Lower leg skin (tissue), 3 donors: Measurements from ENCODE around the gene ZNF488.

Source experiments
- POLR2A ChIP-seq, 2 donors: fragments of 450-650 bp; IDR thresholded peaks; one replicate each; pipeline ENCODE4 v1.6.1; 2016 to 2017; ENCODE audit warnings: antibody characterized with exemption in 2 of 2, mild to moderate bottlenecking in 1 of 2, moderate library complexity in 1 of 2
- TF ChIP-seq, protein P1 (sequence below), 3 donors: fragments of 450-650 bp; IDR thresholded peaks; one replicate each; pipeline ENCODE4 v1.5.1; 2016; ENCODE audit warnings: antibody characterized with exemption in 3 of 3, mild to moderate bottlenecking in 3 of 3, moderate library complexity in 2 of 3

DNA sequence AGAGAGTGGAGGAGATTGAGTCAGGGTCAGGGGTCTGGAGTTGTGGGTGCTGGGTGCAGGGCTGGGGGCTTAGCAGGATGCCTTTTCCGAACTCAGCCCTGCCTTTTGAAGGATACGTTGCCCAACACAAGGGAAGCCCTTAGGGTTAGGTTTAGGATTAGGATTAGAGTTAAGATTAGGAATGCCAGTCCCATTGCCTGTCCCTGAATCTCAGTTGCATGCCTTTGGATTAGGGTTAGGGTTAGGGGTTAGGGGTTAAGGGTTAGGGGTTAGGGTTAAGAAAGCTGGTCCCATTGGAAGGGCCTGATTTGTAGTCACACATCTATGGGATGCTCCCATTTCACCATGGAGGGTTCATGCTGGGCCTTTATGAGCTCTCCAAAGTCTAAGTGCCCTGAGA lies 20.8 kb upstream of the ZNF488 start:
- TF ChIP-seq, protein P1, sequence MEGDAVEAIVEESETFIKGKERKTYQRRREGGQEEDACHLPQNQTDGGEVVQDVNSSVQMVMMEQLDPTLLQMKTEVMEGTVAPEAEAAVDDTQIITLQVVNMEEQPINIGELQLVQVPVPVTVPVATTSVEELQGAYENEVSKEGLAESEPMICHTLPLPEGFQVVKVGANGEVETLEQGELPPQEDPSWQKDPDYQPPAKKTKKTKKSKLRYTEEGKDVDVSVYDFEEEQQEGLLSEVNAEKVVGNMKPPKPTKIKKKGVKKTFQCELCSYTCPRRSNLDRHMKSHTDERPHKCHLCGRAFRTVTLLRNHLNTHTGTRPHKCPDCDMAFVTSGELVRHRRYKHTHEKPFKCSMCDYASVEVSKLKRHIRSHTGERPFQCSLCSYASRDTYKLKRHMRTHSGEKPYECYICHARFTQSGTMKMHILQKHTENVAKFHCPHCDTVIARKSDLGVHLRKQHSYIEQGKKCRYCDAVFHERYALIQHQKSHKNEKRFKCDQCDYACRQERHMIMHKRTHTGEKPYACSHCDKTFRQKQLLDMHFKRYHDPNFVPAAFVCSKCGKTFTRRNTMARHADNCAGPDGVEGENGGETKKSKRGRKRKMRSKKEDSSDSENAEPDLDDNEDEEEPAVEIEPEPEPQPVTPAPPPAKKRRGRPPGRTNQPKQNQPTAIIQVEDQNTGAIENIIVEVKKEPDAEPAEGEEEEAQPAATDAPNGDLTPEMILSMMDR (IDR thresholded peaks at IDR 0.05), result no peak
- no peak for TF ChIP-seq POLR2A (IDR thresholded peaks at IDR 0.05)
